SKM-1 treated with dmso at 0.1 percent for 144 hours (cell line): Measurements from ENCODE around the gene KRT71.

Source experiments
- DNase-seq: peaks from one replicate; lab custom pipeline; 2025; ENCODE audit not compliant: unreplicated experiment; lab: John Stamatoyannopoulos, UW

The KRT71 gene

GRCh38 chr12:52575948-52576347 is 23.0 kb upstream of the KRT71 start:
- no peak for DNase-seq

DNA sequence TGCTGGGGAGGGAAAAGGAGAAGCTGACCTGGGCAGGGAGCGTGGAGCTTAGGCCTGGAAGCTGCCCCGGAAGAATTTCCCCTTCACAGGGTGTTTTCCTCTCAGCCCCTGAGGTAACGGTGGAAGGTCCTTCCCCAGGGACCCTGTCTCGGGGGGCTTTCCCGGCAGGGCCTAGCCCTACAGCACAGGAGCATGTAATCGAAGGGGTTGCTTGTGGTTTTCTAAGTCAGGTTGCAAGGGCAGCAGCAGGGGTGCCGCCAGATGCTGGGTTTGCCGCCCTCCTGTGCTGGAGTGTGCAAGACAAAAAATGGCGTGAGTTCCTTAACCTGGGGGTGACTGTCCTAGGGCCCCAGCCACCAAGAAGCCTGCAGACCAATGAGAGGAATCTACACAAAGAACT is 22.3 kb upstream of the KRT71 start:
- DNase-seq, result no peak

- DNase-seq, result no peak
Observed at GRCh38 chr12:52573743-52574142, 20.8 kb upstream of the KRT71 start, which contains the start of gene KRT74. TSS of gene KRT74 (minus strand) at chr12:52573843. CDS start at chr12:52573777, 66 bp downstream.

- no peak for DNase-seq
Observed at GRCh38 chr12:52573306-52573705, 20.4 kb upstream of the KRT71 start.

DNA sequence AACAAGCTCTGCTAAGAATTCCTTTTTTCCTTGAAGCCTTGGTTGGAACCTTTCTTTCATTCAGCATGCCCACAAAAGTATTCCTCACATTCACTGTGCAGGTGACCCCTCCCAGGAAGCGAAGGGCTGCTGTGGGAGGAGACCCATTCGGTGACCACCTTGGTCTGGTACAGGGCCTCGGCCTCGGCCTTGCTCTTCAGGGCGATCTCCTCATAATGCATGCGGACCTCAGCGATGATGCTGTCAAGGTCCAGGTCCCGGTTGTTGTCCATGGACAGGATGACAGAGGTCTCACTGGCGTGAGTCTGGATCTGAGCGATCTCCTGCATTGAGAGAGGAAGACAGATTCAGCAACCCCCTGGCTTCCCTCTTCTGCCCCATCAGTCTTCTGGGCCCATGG is 17.6 kb upstream of the KRT71 start:
- DNase-seq, result no peak

DNA sequence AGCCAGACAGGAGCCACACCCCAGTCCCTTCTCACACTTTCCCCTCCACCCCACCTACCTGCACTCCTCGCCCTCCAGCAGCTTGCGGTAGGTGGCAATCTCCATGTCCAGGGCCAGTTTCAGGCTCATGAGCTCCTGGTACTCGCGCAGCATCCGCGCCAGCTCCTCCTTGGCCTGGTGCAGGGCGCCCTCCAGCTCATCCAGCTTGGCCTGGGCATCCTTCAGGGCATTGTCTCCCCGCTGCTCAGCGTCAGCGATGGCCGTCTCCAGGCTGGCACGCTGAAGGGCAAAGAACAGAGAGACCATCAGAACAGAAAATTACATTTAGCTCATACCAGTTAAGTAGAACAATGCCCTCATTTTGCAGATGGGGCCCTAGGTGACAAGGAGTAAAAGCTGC is 15.2 kb upstream of the KRT71 start:
- no peak for DNase-seq

GRCh38 chr12:52566847-52567291 is 13.9 kb upstream of the KRT71 start:
- no peak for DNase-seq

- no peak for DNase-seq
Observed at GRCh38 chr12:52564582-52564981, 11.6 kb upstream of the KRT71 start.

GRCh38 chr12:52561880-52562449 is 9.0 kb upstream of the KRT71 start:
- no peak for DNase-seq

- DNase-seq, result no peak
Observed at GRCh38 chr12:52559979-52560378, 7.0 kb upstream of the KRT71 start.

- no peak for DNase-seq
Observed at GRCh38 chr12:52558781-52559445, 6.0 kb upstream of the KRT71 start.

DNA sequence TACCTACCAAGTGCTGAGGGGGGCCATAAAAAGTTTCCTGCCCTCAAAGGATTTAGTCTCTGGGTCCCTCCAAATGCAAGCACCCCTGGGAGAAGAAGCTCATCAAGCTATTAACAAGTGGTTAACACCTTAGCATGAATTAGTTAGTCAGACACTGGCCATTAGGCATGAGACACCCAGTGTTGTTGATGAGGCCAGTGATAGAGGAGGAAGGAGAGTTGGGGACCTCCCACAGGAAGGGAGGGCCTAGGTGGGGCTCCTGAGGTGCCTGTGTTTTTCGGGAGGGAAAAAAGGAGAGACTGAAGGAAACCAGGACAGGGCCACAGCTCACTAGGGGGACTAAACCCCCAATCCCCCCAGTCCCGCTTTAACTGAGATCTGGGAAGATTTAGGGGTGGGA is 4.5 kb upstream of the KRT71 start:
- no peak for DNase-seq

DNA sequence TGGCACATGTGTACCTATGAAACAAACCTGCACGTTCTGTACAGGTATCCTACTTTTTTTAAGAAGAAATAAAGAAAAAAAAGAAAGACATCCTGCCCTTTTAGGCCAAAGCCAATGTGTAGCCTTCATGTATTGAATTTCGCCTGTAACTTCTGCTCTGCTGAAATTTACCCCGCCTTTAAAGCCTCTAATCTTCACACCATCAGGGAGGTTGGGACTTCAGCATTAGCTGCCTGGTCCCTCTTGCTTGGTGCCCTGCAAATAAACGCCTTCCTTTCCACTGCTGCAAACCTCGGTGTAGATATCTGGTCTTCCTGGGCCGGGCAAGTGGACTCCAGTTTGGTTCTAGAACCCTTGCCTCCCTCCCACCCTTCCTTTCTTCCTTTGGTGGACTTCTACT is 2.6 kb upstream of the KRT71 start:
- DNase-seq, result no peak

- no peak for DNase-seq
Observed at GRCh38 chr12:52552055-52552454, 890 bp downstream of the KRT71 start.

DNA sequence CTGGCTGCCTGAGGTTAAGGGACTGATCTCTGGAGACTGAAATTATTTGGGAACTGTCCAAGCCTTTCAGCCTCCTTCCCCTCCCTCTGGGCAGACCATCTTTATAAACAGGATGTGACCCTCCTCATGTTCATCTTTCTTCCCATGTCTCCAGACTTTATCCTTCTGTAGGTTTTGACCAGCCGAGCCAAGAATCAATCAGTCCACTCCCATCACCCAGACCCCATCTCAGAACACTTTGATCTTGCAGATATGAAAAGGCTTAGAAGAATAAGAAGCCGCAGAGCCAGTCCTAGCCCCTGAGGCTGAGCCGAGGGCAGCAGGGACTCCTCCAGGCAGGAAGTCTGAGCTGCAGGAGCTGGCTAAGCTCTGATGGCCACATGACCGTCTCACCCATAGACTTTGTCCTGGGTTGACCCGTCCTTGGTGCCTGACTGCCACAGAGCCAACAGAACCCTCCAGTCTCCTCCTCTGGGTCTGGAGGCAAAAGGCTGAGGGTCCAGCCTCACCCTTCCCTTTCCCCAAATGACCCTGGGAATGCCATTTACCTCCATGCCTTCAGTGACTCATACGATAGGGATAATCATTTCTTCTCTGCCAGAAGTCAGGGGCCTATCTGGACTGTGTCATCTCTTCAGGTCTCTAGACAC is 1.6 kb downstream of the KRT71 start:
- DNase-seq, result no peak

DNA sequence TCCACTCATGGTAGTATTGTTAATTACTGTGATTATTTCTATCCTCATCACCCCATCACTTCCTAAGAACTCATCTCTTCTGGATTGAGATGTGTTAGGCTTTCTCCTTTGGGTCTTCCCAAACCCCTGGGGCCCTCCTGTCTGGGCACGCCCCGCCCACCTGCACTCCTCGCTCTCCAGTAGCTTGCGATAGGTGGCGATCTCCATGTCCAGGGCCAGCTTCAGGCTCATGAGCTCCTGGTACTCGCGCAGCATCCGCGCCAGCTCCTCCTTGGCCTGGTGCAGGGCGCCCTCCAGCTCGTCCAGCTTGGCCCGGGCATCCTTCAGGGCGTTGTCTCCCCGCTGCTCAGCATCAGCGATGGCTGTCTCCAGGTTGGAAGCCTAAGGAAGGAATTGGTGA is 6.8 kb downstream of the KRT71 start:
- DNase-seq, result no peak

DNA sequence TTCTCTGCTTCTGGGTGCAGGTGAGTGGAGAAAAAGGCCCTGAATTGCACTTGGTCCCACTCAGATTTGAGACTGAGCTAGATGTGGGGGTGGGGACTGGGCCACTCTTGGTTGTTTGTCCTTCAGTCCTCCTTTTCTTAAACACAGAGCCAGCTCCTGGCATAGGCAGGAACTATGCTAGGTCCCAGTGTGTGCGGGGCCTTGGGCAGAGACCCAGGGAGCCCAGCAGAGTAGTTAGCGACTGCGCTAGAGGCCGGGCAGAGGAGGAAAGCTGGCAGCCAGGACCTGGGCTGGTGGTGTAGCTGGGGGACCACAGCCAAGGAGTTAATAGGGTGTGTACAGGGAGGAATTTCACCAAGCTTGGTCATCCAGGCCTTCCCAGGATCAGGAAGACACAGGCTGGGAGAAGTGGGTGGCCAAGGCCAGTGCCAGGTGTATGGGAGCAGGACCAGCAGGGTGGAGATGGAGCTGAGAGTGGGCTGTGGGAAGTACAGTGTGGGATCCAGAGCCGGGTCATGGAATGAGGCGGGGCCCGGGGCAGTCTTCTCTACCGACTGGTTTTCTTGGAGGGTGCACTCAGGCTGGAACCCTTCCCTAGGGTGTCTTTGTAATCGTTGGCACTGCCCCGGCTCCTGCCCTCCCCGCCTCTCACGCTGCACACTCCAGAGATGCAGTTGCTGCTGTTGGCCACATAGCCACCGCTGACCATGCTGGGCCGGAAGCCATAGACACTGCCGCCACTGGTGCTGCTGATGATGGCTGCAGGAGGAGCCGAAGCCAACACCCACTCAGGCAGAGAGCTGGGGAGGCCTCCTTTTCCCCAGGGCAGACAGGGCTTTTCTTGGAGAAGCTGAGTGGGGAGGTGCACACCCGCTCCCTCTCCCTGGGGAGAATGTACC is 8.7 kb downstream of the KRT71 start:
- no peak for DNase-seq

- no peak for DNase-seq
Observed at GRCh38 chr12:52542785-52543318, 10.1 kb downstream of the KRT71 start.

DNA sequence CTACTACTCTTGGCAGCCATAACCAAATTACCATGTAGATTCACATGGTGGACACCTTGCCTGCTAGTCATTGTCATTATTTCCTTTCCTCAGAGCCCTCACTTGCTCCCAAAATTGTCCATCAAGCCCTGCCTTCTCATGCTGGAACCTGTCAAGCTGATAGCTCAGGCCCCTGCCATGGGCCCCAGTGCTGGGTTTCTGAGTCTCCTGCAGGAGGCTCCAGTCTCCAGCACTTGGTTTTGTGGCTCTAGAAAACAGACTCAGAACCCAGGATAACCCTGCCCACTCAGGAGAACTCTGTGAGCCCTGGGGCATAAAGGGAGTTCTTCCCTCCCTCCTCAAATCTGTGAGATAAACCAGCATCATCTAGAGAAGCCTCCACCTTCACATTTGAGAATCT is 10.8 kb downstream of the KRT71 start:
- DNase-seq, result no peak

- no peak for DNase-seq
Observed at GRCh38 chr12:52541709-52542108, 11.2 kb downstream of the KRT71 start.

- no peak for DNase-seq
Observed at GRCh38 chr12:52540531-52540930, 12.4 kb downstream of the KRT71 start.
